Stimulated activated CD4-positive, alpha-beta T cell treated with anti-CD3 and anti-CD28 coated beads, Interleukin-12 subunit alpha, Interleukin-12 subunit beta, amount 100 ng/mL, for 4 hours (primary cell): Measurements from ENCODE around the gene FKRP.

ENCODE experiments used
- DNase-seq: peaks from one replicate; pipeline ENCODE4 v3.0.0-alpha.2; 2020

The FKRP gene

GRCh38 chr19:46719629-46720502 is 26.0 kb upstream of the FKRP start:
- no peak for DNase-seq

- DNase-seq = no peak
Observed at GRCh38 chr19:46720503-46721239, 25.2 kb upstream of the FKRP start.

- no peak for DNase-seq
Observed at GRCh38 chr19:46721269-46722003, 24.4 kb upstream of the FKRP start.

- no peak for DNase-seq
Observed at GRCh38 chr19:46722004-46722380, 23.9 kb upstream of the FKRP start.

- no peak for DNase-seq
Observed at GRCh38 chr19:46722421-46723022, 23.3 kb upstream of the FKRP start.

GRCh38 chr19:46723023-46723461 is 22.8 kb upstream of the FKRP start:
- no peak for DNase-seq

GRCh38 chr19:46723471-46723870 is 22.4 kb upstream of the FKRP start:
- DNase-seq = no peak

- DNase-seq = no peak
Observed at GRCh38 chr19:46724468-46724867, 21.4 kb upstream of the FKRP start.

- DNase-seq = no peak
Observed at GRCh38 chr19:46725036-46725820, 20.6 kb upstream of the FKRP start.

- DNase-seq = no peak
Observed at GRCh38 chr19:46725859-46726393, 19.9 kb upstream of the FKRP start.

- no peak for DNase-seq
Observed at GRCh38 chr19:46726551-46726950, 19.3 kb upstream of the FKRP start.

- DNase-seq = no peak
Observed at GRCh38 chr19:46726971-46727501, 18.8 kb upstream of the FKRP start.

- no peak for DNase-seq
Observed at GRCh38 chr19:46727757-46728156, 18.1 kb upstream of the FKRP start.

GRCh38 chr19:46728208-46728607 is 17.6 kb upstream of the FKRP start:
- DNase-seq = no peak

GRCh38 chr19:46728693-46729339 is 17.0 kb upstream of the FKRP start:
- DNase-seq = peak; percentile 79

GRCh38 chr19:46729696-46730095 is 16.2 kb upstream of the FKRP start:
- DNase-seq = no peak

- DNase-seq = no peak
Observed at GRCh38 chr19:46730187-46730586, 15.7 kb upstream of the FKRP start.

- DNase-seq = no peak
Observed at GRCh38 chr19:46730595-46730994, 15.3 kb upstream of the FKRP start.

GRCh38 chr19:46731007-46731501 is 14.8 kb upstream of the FKRP start:
- DNase-seq = no peak

- DNase-seq = no peak
Observed at GRCh38 chr19:46731584-46731983, 14.3 kb upstream of the FKRP start.
